Measurements from ENCODE around the gene APOLD1.

DNA sequence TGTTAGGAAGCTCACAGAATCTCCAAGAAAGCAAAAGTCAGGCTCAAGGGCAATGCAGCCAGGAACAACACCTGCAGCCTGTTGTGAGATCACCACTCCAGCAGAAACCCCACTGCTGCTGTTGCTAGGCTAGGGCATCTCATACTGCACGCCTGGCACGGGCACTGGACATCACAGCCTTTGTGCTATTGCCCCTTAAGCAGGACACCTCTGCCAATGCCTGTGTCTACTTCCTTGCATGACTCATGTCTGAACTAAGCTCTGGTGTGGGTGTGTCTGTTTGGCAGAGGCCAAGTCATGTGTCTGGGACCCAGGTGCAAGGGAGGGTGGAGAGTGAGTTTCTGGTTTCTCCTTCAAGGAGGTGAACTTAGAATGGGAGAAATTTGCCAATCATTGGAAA, 17.7 kb downstream of the APOLD1 start:
- TF ChIP-seq CTCF (IDR thresholded peaks at IDR 0.05) (no peak), EP300 (IDR thresholded peaks at IDR 0.05) (peak; percentile 20 to 50; a peak in 2 of 5 replicates), POLR2A (IDR thresholded peaks at IDR 0.05; ENCODE audit: low read length) (peak; percentile 37; the same call in 1 of the 2 replicates), JUN (IDR thresholded peaks at IDR 0.05) (0 out of 5 replicates have a peak, but pooled peaks have one; percentile 29 to 54), EHMT2 (IDR thresholded peaks at IDR 0.05; ENCODE audit: low read depth) (no peak), NR3C1 (IDR thresholded peaks at IDR 0.05) (no peak), RAD21 (conservative IDR thresholded peaks at IDR 0.05 in 1 of 2, IDR thresholded peaks at IDR 0.05 in 1 of 2) (no peak), MAZ (IDR thresholded peaks at IDR 0.05; ENCODE audit: borderline replicate concordance, low read depth, low read length) (no peak), SMC3 (IDR thresholded peaks at IDR 0.05) (no peak)
- TF ChIP-seq, protein P1, sequence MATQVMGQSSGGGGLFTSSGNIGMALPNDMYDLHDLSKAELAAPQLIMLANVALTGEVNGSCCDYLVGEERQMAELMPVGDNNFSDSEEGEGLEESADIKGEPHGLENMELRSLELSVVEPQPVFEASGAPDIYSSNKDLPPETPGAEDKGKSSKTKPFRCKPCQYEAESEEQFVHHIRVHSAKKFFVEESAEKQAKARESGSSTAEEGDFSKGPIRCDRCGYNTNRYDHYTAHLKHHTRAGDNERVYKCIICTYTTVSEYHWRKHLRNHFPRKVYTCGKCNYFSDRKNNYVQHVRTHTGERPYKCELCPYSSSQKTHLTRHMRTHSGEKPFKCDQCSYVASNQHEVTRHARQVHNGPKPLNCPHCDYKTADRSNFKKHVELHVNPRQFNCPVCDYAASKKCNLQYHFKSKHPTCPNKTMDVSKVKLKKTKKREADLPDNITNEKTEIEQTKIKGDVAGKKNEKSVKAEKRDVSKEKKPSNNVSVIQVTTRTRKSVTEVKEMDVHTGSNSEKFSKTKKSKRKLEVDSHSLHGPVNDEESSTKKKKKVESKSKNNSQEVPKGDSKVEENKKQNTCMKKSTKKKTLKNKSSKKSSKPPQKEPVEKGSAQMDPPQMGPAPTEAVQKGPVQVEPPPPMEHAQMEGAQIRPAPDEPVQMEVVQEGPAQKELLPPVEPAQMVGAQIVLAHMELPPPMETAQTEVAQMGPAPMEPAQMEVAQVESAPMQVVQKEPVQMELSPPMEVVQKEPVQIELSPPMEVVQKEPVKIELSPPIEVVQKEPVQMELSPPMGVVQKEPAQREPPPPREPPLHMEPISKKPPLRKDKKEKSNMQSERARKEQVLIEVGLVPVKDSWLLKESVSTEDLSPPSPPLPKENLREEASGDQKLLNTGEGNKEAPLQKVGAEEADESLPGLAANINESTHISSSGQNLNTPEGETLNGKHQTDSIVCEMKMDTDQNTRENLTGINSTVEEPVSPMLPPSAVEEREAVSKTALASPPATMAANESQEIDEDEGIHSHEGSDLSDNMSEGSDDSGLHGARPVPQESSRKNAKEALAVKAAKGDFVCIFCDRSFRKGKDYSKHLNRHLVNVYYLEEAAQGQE (IDR thresholded peaks at IDR 0.05): no peak
- TF ChIP-seq, protein P2, sequence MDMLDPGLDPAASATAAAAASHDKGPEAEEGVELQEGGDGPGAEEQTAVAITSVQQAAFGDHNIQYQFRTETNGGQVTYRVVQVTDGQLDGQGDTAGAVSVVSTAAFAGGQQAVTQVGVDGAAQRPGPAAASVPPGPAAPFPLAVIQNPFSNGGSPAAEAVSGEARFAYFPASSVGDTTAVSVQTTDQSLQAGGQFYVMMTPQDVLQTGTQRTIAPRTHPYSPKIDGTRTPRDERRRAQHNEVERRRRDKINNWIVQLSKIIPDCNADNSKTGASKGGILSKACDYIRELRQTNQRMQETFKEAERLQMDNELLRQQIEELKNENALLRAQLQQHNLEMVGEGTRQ (IDR thresholded peaks at IDR 0.05): peak; percentile 40; the same call in 1 of the 2 replicates
